Activated CD4-positive, alpha-beta T cell treated with anti-CD3 and anti-CD28 coated beads, Interleukin-2, Interleukin-6, amounts not matched to agents 100 ng/mL and 50 ng/mL, durations not matched to agents 16 hours and 8 hours (primary cell): ENCODE measurements around the gene ACAP2.

Experiments
- DNase-seq: peaks from one replicate; pipeline ENCODE4 v3.0.0-alpha.2; 2020

Gene ACAP2

GRCh38 chr3:195257454-195258448, 185.1 kb downstream of the ACAP2 start:
- no peak for DNase-seq

GRCh38 chr3:195256639-195257453, 186.0 kb downstream of the ACAP2 start:
- DNase-seq = no peak

- no peak for DNase-seq
These were observed 187.0 kb downstream of the ACAP2 start for GRCh38 chr3:195255571-195256501.

GRCh38 chr3:195255176-195255500, 187.7 kb downstream of the ACAP2 start:
- DNase-seq = no peak

GRCh38 chr3:195254454-195255175, 188.2 kb downstream of the ACAP2 start:
- no peak for DNase-seq

GRCh38 chr3:195253923-195254432, 188.8 kb downstream of the ACAP2 start:
- no peak for DNase-seq

GRCh38 chr3:195251336-195252065, 191.3 kb downstream of the ACAP2 start:
- DNase-seq = no peak

- DNase-seq = no peak
These were observed 192.2 kb downstream of the ACAP2 start for GRCh38 chr3:195250473-195251251.

- no peak for DNase-seq
These were observed 192.9 kb downstream of the ACAP2 start for GRCh38 chr3:195249858-195250464.

- no peak for DNase-seq
These were observed 193.6 kb downstream of the ACAP2 start for GRCh38 chr3:195249057-195249770.

- no peak for DNase-seq
These were observed 194.5 kb downstream of the ACAP2 start for GRCh38 chr3:195248281-195248680.

GRCh38 chr3:195247863-195248189, 195.0 kb downstream of the ACAP2 start:
- DNase-seq = no peak

GRCh38 chr3:195247086-195247862, 195.5 kb downstream of the ACAP2 start:
- no peak for DNase-seq

GRCh38 chr3:195246581-195246995, 196.2 kb downstream of the ACAP2 start:
- DNase-seq = no peak

GRCh38 chr3:195245531-195245951, 197.3 kb downstream of the ACAP2 start:
- no peak for DNase-seq

GRCh38 chr3:195241592-195242355, 201.0 kb downstream of the ACAP2 start:
- DNase-seq = no peak

GRCh38 chr3:195240939-195241338, 201.9 kb downstream of the ACAP2 start:
- DNase-seq = no peak
